GM23338 (cell line): ENCODE results near the gene OR1E2. TPM values are rescaled to one million over a fixed set of nuclear protein-coding genes. Genes with fewer than 3 reads are reported as not detected.

Source experiments
- CREB1 ChIP-seq: fragments of 250-450 bp; sonication (Bioruptor Pico); IDR thresholded peaks from 2 replicates; pipeline ENCODE4 v1.5.0; 2020; ENCODE audit warnings: low read depth, mild to moderate bottlenecking, moderate library complexity
- CTCF ChIP-seq, 2 experiments: fragments of 200-600 bp in 1 of 2; sonication (generic) in 1 of 2; conservative IDR thresholded peaks; 2 replicates each; pipeline versions ENCODE4 v1.5.1 to v1.6.1; 2016 to 2017; ENCODE audit warnings: antibody characterized with exemption in 2 of 2, low read depth in 2 of 2, mild to moderate bottlenecking in 2 of 2, moderate library complexity in 1 of 2
- POLR2AphosphoS5 ChIP-seq: IDR thresholded peaks from 2 replicates; pipeline ENCODE4 v1.6.1; 2016; ENCODE audit warnings: antibody characterized with exemption, low read depth
- REST ChIP-seq: IDR thresholded peaks from one replicate; pipeline ENCODE4 v1.6.1; 2018; ENCODE audit warnings: antibody characterized with exemption; ENCODE audit not compliant: unreplicated experiment
- ZNF462 ChIP-seq: fragments of 250-450 bp; sonication (Bioruptor Pico); IDR thresholded peaks from 2 replicates; pipeline ENCODE4 v1.5.0; 2020; ENCODE audit warnings: mild to moderate bottlenecking, moderate library complexity
- polyA plus RNA-seq: library from polyadenylated mRNA; unstranded; fragments of >200 nt; fragmentation: Nextera tagmentation; extraction: Ambion mirVana; gene quantifications from 2 replicates; pipeline ENCODE4 v1.2.1, GENCODE V29; 2016
- total RNA-seq: library from RNA; depleted of rRNA; stranded (reverse); fragments of >200 nt; shearing (Covaris generic); gene quantifications from 2 replicates; pipeline ENCODE4 v1.2.3, GENCODE V29; 2014

OR1E2 gene
- total and polyA plus RNA-seq, 2 experiments from 2014 or later, result not detected

DNA sequence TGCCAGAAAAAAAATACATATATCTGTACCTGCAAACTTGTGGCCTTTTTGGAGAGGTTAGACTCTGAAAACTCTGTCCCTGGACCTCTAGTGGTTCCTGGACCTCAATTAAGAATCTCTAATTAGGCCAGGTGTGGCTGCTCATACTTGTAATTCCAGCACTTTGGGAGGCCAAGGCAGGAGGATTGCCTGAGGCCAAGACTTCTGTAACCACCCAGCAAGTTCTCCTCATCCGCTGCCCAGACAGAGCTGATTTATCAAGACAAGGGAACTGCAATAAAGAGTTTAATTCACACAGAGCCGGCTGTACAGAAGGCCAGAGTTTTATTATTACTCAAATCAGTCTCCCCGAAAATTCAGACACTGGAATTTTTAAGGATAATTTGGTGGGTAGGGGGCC, 46.3 kb upstream of the OR1E2 start (continued):
- TF ChIP-seq ZNF462 (CRISPR knock-in tag) (no peak), REST (no peak), POLR2AphosphoS5 (no peak), CTCF (conservative IDR thresholded peaks at IDR 0.05; ENCODE audit: low read depth in 2 of 2) (no peak), CREB1 (no peak)
